Esophagus muscularis mucosa (tissue), 4 donors: Measurements from ENCODE around the gene ZBED4.

Source experiments
- CTCF ChIP-seq, 3 experiments: fragments of 200-600 bp in 2 of 3; fragments of 450-650 bp in 1 of 3; sonication (generic) in 2 of 3; IDR thresholded peaks; one replicate each; pipeline ENCODE4 v1.5.1; 2017 to 2019; ENCODE audit warnings: antibody characterized with exemption in 3 of 3, mild to moderate bottlenecking in 2 of 3, moderate library complexity in 1 of 3
- EP300 ChIP-seq: sonication (generic); formaldehyde crosslinking; IDR thresholded peaks from one replicate; pipeline ENCODE4 v1.6.1; 2017; ENCODE audit warnings: antibody characterized with exemption
- POLR2A ChIP-seq: fragments of 450-650 bp; IDR thresholded peaks from one replicate; pipeline ENCODE4 v1.6.1; 2017; ENCODE audit warnings: antibody characterized with exemption, moderate library complexity, mild to moderate bottlenecking, low read depth
- POLR2AphosphoS5 ChIP-seq, 2 donors: sonication (generic); formaldehyde crosslinking; IDR thresholded peaks; one replicate each; pipeline ENCODE4 v1.6.1; 2017; ENCODE audit warnings: antibody characterized with exemption in 2 of 2

GRCh38 chr22:49848690-49849160, 4.9 kb upstream of the ZBED4 start:
- TF ChIP-seq POLR2A (no peak), CTCF (IDR thresholded peaks at IDR 0.05) (no peak), POLR2AphosphoS5 (IDR thresholded peaks at IDR 0.05) (no peak), EP300 (no peak)
